Measurements from ENCODE around the gene SNX27.
A peak's percentile ranks its signal among the peaks of the same experiment; 100 is the strongest.

The SNX27 gene

GRCh38 chr1:151577173-151577572, 34.7 kb upstream of the SNX27 start:
- H3K9me3 ChIP-seq (ENCODE audit: control insufficient read depth, insufficient read depth, low read depth, low read length): no peaks in the 10 kb centered on the region
- peaks cover 9 to 90% of the 10 kb centered on the region in 2 experiments; a peak in 2 of 3 replicates for H3K36me3 ChIP-seq (ENCODE audit: control insufficient read depth in 2 of 2, insufficient read depth in 1 of 2, low read length in 2 of 2)
- ChIA-PET CTCF (interaction anchor here (0.6 to 2.5 kb wide), 3 partner anchors 13 to 259 kb away, joined by 3 to 10 read pairs (median 3); no protein-coding TSS in a partner anchor), POLR2A (no interaction called here)
- no peak overlapping the region for H3K4me3 ChIP-seq (ENCODE audit: low read depth, low read length)
- TF ChIP-seq ZNF26 (tag by site-specific recombination; IDR thresholded peaks at IDR 0.05) (no peak), ZNF133 (tag by site-specific recombination; IDR thresholded peaks at IDR 0.05) (no peak), ZBTB20 (tag by site-specific recombination; IDR thresholded peaks at IDR 0.05) (no peak), OVOL3 (tag by site-specific recombination; IDR thresholded peaks at IDR 0.05) (no peak), ZNF549 (tag by site-specific recombination; IDR thresholded peaks at IDR 0.05) (no peak), ZNF488 (tag by site-specific recombination; IDR thresholded peaks at IDR 0.05) (no peak), KLF16 (tag by site-specific recombination; IDR thresholded peaks at IDR 0.05) (no peak), ZNF449 (tag by site-specific recombination; IDR thresholded peaks at IDR 0.05) (no peak)
- H3K4me1 ChIP-seq (ENCODE audit: control insufficient read depth, insufficient read depth, low read length): no peaks in the 10 kb centered on the region
- H3K27ac ChIP-seq (ENCODE audit: extremely low read depth, low read depth, low read length): no peak overlapping the region

GRCh38 chr1:151578941-151579340, 32.9 kb upstream of the SNX27 start:
- peaks cover 9 to 89% of the 10 kb centered on the region in 2 experiments; a peak in 2 of 3 replicates for H3K36me3 ChIP-seq (ENCODE audit: control insufficient read depth in 2 of 2, insufficient read depth in 1 of 2, low read length in 2 of 2)
- H3K9me3 ChIP-seq (ENCODE audit: control insufficient read depth, insufficient read depth, low read depth, low read length): no peaks in the 10 kb centered on the region
- POLR2A ChIA-PET: no interaction called here
- H3K27ac ChIP-seq (ENCODE audit: extremely low read depth, low read depth, low read length): no peak overlapping the region
- H3K4me1 ChIP-seq (ENCODE audit: control insufficient read depth, insufficient read depth, low read length): no peaks in the 10 kb centered on the region
- CTCF ChIA-PET: interaction anchor here (1.6 to 2.5 kb wide), 3 partner anchors 11 to 155 kb away, joined by 9 to 11 read pairs (median 10); no protein-coding TSS in a partner anchor
- no peak overlapping the region for H3K4me3 ChIP-seq (ENCODE audit: low read depth, low read length)
- TF ChIP-seq ZNF529 (tag by site-specific recombination; IDR thresholded peaks at IDR 0.05; ENCODE audit: insufficient replicate concordance): no peak
- 0 out of 2 replicates have a peak, but pooled peaks have one; percentile 14 for TF ChIP-seq ZNF664 (tag by site-specific recombination; IDR thresholded peaks at IDR 0.05)
- TF ChIP-seq KLF8 (tag by site-specific recombination; IDR thresholded peaks at IDR 0.05): no peak
- TF ChIP-seq SCRT2 (tag by site-specific recombination; IDR thresholded peaks at IDR 0.05): no peak
- no peak for TF ChIP-seq ZBTB20 (tag by site-specific recombination; IDR thresholded peaks at IDR 0.05)
- no peak for TF ChIP-seq ZNF549 (tag by site-specific recombination; IDR thresholded peaks at IDR 0.05)

GRCh38 chr1:151579436-151580225, 32.2 kb upstream of the SNX27 start:
- CTCF ChIA-PET: interaction anchor here (0.6 to 1.6 kb wide), 4 partner anchors 9 to 98 kb away, joined by 3 to 11 read pairs (median 3); no protein-coding TSS in a partner anchor
- Histone ChIP-seq H3K27ac (ENCODE audit: extremely low read depth, low read depth, low read length) (no peak overlapping the region), H3K36me3 (ENCODE audit: control insufficient read depth in 2 of 2, insufficient read depth in 1 of 2, low read length in 2 of 2) (peaks cover 9 to 82% of the 10 kb centered on the region in 2 experiments; a peak in 2 of 3 replicates), H3K4me3 (ENCODE audit: low read depth, low read length) (no peak overlapping the region), H3K4me1 (ENCODE audit: control insufficient read depth, insufficient read depth, low read length) (no peaks in the 10 kb centered on the region), H3K9me3 (ENCODE audit: control insufficient read depth, insufficient read depth, low read depth, low read length) (no peaks in the 10 kb centered on the region)
- POLR2A ChIA-PET: no interaction called here
- TF ChIP-seq EGR2 (tag by site-specific recombination; IDR thresholded peaks at IDR 0.05; ENCODE audit: low read depth) (no peak), ZBTB6 (tag by site-specific recombination; IDR thresholded peaks at IDR 0.05) (0 out of 2 replicates have a peak, but pooled peaks have one; percentile 28)
